Measurements from ENCODE around the gene MS4A10.
"Not testable (repeated sequence)": the region's sequence is repeated elsewhere in the genome, so short reads cannot be mapped to it uniquely, and the experiment has no call there.

Gene MS4A10

DNA sequence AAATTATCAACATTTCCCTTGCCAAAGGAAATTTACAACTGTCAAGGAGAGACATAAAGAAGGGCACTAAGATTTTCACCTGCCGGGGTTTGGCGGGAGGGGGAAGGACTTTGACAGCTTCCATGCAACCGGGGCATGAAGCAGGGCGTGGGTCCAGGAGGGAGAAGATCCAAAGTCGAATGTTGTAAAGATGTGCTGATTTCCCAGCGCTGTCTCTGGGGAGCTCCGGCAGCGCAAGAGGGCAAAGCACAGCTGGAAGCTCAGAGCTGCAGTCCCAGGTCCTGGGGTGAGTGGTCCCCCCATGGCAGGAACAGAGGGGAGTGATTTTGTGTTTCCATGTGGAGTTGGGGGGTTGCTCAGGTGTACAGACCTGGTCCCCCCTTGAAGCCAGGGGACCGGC, at the start of gene MS4A10:
Gene MS4A10 (plus strand): TSS at position 198 of the 400 bp plus-strand sequence. CDS start 5,003 bp downstream, outside the sequence.
- DNase-seq: no peak

DNA sequence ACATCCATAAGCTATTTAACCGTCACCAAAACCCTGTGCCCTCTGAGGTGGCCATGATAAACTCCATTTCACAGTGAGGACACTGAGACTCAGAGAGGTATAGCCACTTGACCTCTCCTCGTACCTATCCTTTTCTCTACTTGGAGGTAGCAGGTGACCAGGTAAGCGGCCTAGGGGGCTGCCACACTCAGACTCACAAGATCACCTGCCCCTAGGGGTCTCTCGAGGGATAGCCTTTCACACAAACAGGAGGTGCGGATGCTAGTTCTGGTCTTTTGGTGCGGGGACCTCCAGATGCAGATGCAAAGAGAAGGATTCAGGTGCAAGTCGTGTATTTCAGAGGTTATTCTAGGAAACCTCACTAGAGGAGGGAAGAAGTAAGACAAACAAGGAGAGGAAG, 46.0 kb upstream of the MS4A10 start:
- no peak for DNase-seq

DNA sequence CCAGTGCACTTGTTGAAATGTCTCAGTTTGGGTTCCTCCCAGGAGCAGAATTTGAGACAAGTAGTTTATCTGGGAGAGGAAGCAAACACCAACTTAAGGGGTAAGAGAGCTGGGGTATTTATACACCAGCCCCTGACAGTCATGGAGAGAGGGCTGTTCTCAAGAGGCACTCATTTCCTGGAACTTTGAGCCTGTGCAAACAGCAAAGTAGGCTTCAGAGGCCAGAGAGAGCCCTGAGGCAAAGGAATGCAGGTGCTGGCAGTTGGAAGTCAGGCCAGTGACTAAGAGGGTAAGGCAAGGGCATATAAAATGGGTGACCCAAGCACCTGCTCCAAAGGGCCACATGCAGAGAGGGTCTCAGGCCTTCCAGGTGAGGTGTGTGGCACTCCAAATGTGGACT, 44.6 kb upstream of the MS4A10 start:
- DNase-seq: no peak

GRCh38 chr11:60741421-60741820, 43.7 kb upstream of the MS4A10 start:
- no peak for DNase-seq

- DNase-seq: no peak
Measured at GRCh38 chr11:60743058-60743457, 42.1 kb upstream of the MS4A10 start.

GRCh38 chr11:60744114-60744513, 41.0 kb upstream of the MS4A10 start:
- DNase-seq: no peak

DNA sequence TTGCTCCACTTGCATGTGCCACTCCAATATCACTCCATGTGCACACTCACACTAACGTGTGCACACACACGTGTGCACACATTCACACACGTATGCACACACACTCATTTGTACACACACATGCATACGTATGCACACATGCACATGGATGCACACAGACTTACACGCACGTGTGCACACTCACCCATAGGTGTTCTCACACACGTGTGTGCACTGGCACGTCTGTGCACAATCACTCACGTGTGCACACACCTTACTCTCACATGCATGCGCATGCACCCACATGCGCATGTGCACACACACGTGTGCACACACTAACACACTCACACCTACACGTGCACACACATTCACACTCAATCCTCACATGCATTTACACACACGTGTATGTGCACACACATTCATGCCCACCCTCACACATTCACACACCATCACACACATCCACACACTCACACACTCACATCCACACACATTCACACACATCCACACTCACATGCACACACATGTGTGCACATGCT, 37.7 kb upstream of the MS4A10 start:
- no peak for DNase-seq

- no peak for DNase-seq
Measured at GRCh38 chr11:60748225-60748624, 36.9 kb upstream of the MS4A10 start.

GRCh38 chr11:60748821-60749220, 36.3 kb upstream of the MS4A10 start:
- no peak for DNase-seq

GRCh38 chr11:60750911-60751310, 34.2 kb upstream of the MS4A10 start:
- no peak for DNase-seq

DNA sequence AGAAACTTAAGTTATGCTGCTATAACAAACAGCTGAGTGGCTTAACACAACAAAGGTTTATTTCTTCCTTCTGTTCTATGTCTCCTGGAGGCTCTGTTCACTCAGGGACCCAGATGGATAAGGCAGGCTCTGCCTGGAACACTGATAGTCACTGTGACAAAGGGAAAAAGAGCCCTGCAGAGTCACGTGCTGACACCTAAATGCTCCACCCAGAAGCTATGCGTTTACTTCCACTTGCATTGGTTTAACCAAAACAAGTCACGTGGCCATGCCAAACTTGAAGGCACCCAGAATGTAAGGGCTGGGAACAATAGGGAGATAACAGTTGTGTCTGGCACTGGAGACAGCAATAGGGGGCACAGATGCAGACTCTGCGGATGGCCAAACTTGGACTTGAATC, 31.8 kb upstream of the MS4A10 start:
- peak; percentile 11 for DNase-seq

DNA sequence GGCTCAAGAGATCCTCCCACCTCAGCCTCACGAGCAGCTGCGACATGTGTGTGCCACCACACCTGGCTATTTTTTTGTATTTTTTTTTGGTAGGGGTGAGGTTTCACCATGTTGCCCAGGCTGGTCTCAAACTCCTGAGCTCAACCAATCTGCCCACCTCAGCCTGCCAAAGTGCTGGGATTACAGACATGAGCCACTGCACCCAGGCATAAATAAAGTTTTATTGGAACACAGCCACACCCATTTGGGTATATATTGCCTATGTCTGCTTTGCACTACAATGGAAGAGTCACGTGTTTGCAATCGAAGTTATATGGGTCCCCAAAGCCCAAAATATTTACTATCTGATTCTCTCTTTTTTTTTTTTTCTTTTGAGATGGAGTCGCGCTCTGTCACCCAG, 30.2 kb upstream of the MS4A10 start:
- no peak for DNase-seq

- DNase-seq: no peak
Measured at GRCh38 chr11:60756307-60757032, 28.7 kb upstream of the MS4A10 start, which contains the start of gene MS4A15. Gene MS4A15, plus strand, starts transcription at chr11:60756867. Its CDS starts 6,867 bp downstream, at chr11:60763734.

DNA sequence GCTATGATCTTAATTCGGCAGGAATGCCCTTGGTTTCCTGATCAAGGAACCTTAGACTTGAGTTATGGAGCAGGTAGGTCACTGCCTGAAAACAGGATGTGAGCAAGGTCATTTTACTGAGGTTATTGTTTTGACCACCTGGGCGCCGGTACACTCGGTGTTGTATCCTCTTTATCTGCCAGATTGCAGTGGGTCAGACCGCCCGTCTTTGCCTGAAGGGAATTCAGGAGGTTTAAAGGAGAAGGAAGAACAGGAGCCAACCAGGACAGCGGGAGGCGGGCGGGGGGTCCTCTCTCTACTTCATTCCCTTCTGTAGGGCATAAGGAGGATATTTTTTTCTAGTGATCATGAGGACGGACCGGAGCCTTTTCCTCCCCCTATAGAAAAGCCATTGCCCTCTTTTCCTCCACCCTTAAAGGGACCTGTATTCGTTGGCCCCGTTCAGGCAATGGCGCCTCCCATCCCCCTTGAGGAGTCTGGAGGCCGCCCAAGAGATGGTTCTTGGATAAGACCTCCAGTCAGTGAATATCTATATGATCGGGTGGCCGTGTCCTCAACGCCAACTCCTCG, 27.8 kb upstream of the MS4A10 start:
- no peak for DNase-seq

- DNase-seq: not testable (repeated sequence)
Measured at GRCh38 chr11:60758671-60759070, 26.5 kb upstream of the MS4A10 start.

DNA sequence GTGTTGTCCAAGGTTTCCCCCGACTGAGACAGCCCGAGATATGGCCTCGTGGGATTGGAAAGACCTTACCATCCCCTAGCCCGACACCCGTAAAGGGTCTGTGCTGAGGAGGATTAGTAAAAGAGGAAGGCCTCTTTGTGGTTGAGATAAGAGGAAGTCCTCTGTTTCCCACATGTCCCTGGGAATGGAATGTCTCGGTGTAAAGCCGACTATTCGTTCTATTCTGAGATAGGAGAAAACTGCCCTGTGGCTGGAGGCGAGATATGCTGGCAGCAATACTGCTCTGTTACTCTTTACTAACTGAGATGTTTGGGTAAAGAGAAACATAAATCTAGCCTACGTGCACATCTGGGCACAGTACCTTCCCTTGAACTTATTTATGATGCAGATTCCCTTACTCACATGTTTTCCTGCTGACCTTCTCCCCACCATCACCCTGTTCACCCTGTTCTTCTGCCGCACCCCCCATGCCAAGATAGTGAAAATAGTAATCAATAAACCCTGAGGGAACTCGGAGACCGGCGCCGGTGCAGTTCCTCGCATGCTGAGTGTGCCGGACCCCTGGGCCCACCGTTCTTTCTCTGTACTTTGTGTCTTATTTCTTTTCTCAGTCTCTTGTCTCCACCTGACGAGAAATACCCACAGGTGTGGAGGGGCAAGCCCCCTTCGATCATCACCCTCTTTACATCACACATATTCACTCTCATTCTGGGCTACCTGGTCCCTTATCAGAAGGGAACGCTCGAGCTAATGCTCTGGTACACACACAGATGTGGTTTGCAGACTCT, 25.5 kb upstream of the MS4A10 start:
- DNase-seq: not testable (repeated sequence)

DNA sequence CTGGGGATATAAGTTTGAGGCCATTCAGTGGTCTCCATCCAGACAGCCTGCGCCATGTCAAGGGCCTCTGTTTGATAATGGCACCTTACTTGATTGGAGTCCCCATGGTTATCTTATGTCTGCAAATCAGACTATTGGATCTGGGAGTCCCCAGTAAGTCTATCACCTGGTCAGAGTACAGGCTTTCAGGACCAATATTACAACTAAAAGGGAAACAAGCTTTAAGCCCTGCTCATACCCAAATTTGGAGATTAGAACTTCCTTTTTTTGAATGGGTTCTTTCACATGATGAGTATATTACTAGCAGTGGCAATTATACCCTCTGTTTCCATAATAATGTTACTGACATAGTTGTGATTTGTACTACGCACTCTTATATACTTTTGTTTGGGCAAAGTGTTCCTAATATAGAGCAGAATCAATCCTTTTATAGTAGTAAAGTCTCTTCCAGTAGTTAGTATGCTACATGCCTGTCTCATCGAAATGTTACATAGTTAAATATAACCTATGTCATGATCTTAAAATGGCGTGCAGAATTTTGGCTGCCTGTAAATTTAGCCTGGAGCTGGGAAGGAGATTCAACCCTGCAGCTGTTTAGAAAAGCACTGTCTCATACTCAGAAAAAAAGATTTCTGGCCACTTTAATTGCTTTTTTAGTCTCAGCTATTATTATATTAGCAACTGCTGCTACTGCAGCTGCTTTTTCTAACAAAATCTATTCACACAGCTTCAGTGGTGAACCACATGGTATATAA, 23.5 kb upstream of the MS4A10 start:
- no peak for DNase-seq

GRCh38 chr11:60762851-60763691, 22.1 kb upstream of the MS4A10 start:
- no peak for DNase-seq

DNA sequence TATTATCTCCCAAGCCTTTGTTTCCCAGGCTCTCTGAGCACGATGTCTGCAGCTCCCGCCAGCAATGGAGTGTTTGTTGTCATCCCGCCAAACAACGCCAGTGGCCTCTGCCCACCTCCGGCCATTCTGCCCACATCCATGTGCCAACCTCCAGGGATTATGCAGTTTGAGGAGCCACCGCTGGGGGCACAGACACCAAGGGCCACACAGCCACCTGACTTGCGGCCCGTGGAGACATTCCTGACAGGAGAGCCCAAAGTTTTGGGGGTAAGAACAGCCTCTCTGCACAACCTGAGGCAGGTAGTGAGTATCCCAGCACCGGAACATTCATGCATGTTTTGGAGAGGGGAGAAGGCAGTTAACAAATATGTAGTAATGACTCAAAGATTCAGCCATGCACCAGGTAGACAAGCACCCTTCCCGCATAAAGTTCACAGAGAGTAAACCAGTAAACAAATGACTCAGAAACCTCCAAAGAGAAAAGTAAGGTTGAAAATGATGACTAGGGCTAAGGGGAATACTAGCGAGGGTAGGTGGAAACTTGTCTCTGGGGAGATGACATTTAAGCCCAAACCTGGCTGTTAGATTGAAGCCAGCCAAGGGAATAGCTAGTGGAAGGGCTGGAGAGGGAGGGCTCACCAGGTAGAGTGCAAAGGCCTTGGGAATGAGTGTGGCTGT, 21.3 kb upstream of the MS4A10 start:
- no peak for DNase-seq

DNA sequence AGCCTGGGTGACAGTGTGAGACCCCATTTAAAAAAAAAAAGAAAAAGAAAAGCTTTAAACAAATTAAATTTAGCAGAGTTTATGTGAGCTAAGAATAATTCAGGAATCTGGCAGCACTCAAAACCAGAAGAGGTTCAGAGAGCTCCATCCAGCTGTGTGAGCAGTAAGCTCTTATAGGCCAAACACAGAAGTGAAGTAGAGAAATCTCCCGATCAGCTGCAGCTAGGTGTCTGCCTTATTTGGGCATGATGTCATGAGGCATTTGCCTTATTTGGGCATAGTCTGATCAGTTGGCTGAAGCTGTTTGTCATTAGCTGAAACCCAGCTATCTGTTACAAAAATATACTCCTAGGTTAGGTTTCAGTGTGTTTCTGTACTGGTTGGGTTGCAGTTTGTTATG, 20.3 kb upstream of the MS4A10 start:
- no peak for DNase-seq

DNA sequence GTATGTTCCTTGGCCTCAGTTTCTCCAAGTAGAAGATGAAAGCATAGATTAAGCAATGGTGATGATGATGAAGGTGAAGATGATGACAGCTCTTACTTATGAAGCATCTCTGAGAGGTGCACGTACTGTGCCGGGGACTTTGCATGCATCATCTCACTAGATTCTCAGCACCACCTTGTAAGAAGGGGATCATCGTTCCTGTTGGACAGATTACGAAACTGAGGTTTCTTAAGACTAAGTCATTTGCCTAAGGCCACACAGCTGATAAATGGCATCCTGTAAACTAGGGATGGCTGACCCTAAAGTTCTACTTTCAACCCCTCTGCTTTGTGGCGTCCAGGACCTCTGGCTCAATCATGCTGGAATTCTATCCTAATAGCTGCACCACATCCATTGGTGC, 19.8 kb upstream of the MS4A10 start:
- no peak for DNase-seq
